Neuronal stem cell (in vitro differentiated cells): ENCODE measurements around the gene SENP1.

Source experiments
- DNase-seq: peaks from one replicate; pipeline ENCODE4 v3.0.0-alpha.2; 2013; ENCODE audit warnings: low spot score
- H2AFZ ChIP-seq: one replicate; pipeline ENCODE4 v1.6.1; 2013; ENCODE audit warnings: mild to moderate bottlenecking, low read length, inconsistent platforms
- H2AK5ac ChIP-seq: 2 replicates; pipeline ENCODE4 v1.6.1; 2013; ENCODE audit warnings: low read depth, mild to moderate bottlenecking, inconsistent platforms, low read length, moderate library complexity, mixed read lengths
- H2BK120ac ChIP-seq: 2 replicates; pipeline ENCODE4 v1.6.1; 2013; ENCODE audit warnings: low read depth, mild to moderate bottlenecking, inconsistent platforms, low read length, moderate library complexity, mixed read lengths
- H2BK12ac ChIP-seq: one replicate; pipeline ENCODE4 v1.6.1; 2013; ENCODE audit warnings: low read length, inconsistent platforms
- H2BK15ac ChIP-seq: 2 replicates; pipeline ENCODE4 v1.6.1; 2013; ENCODE audit warnings: mild to moderate bottlenecking, low read length, inconsistent platforms, mixed read lengths
- H2BK5ac ChIP-seq: one replicate; pipeline ENCODE4 v1.6.1; 2013; ENCODE audit warnings: inconsistent platforms, mild to moderate bottlenecking, low read length, moderate library complexity
- H3K14ac ChIP-seq: one replicate; pipeline ENCODE4 v1.6.1; 2013; ENCODE audit warnings: low read length, inconsistent platforms
- H3K18ac ChIP-seq: 2 replicates; pipeline ENCODE4 v1.6.1; 2013; ENCODE audit warnings: low read length, inconsistent platforms
- H3K23ac ChIP-seq: 2 replicates; pipeline ENCODE4 v1.6.1; 2013; ENCODE audit warnings: low read depth, mild to moderate bottlenecking, mixed read lengths, low read length, inconsistent platforms; ENCODE audit not compliant: poor library complexity
- H3K27ac ChIP-seq: replicated peaks from 3 replicates; pipeline ENCODE4 v1.5.1; 2013; ENCODE audit warnings: low read length, inconsistent platforms
- H3K27me3 ChIP-seq, 3 experiments: 2 replicates each; pipeline ENCODE4 v1.6.1; 2013; ENCODE audit warnings: low read length in 3 of 3, mild to moderate bottlenecking in 2 of 3, inconsistent platforms in 1 of 3, low read depth in 1 of 3, mixed read lengths in 1 of 3, moderate library complexity in 1 of 3; ENCODE audit not compliant: control insufficient read depth in 3 of 3, insufficient read depth in 3 of 3
- H3K36me3 ChIP-seq, 2 donors: replicated peaks in 1 of 2; 2 replicates each; pipeline ENCODE4 v1.6.1; 2013; ENCODE audit warnings: low read length in 2 of 2; ENCODE audit not compliant: control insufficient read depth in 2 of 2, insufficient read depth in 2 of 2
- H3K4ac ChIP-seq: 2 replicates; pipeline ENCODE4 v1.6.1; 2013; ENCODE audit warnings: inconsistent platforms, mild to moderate bottlenecking, low read length, moderate library complexity
- H3K4me1 ChIP-seq, 2 donors: 1 replicate in 1 of 2; 2 replicates in 1 of 2; pipeline ENCODE4 v1.6.1; 2013; ENCODE audit warnings: low read length in 2 of 2, low read depth in 1 of 2; ENCODE audit not compliant: control insufficient read depth in 2 of 2, insufficient read depth in 1 of 2
- H3K4me2 ChIP-seq: one replicate; pipeline ENCODE4 v1.6.1; 2013; ENCODE audit warnings: mild to moderate bottlenecking, low read length, inconsistent platforms; ENCODE audit not compliant: insufficient read depth, poor library complexity, severe bottlenecking
- H3K4me3 ChIP-seq, 2 donors: 2 replicates each; pipeline ENCODE4 v1.5.1; 2013; ENCODE audit warnings: low read length in 2 of 2, mild to moderate bottlenecking in 2 of 2, inconsistent platforms in 1 of 2, moderate library complexity in 1 of 2
- H3K79me1 ChIP-seq: one replicate; pipeline ENCODE4 v1.6.1; 2013; ENCODE audit warnings: low read depth, mild to moderate bottlenecking, inconsistent platforms, low read length, moderate library complexity
- H3K9ac ChIP-seq: one replicate; pipeline ENCODE4 v1.6.1; 2013; ENCODE audit warnings: mild to moderate bottlenecking, low read depth, low read length, inconsistent platforms; ENCODE audit not compliant: poor library complexity
- H3K9me3 ChIP-seq, 2 donors: replicated peaks in 1 of 2; 2 replicates each; pipeline versions ENCODE3 to v1.6.1; 2013; ENCODE audit warnings: low read length in 2 of 2, mild to moderate bottlenecking in 2 of 2, inconsistent platforms in 1 of 2, low read depth in 1 of 2, mixed read lengths in 1 of 2, moderate library complexity in 1 of 2; ENCODE audit not compliant: control insufficient read depth in 2 of 2, insufficient read depth in 1 of 2
- H4K8ac ChIP-seq: one replicate; pipeline ENCODE4 v1.6.1; 2013; ENCODE audit warnings: low read depth, mild to moderate bottlenecking, inconsistent platforms, low read length, moderate library complexity
- H4K91ac ChIP-seq: one replicate; pipeline ENCODE4 v1.6.1; 2013; ENCODE audit warnings: low read length, low read depth, mild to moderate bottlenecking, inconsistent platforms; ENCODE audit not compliant: poor library complexity
- WGBS, 2 donors: extraction: QIAGEN DNeasy Blood & Tissue Kit; methylation state at CpG; one replicate each; pipeline ENCODE4 v1.1.7; 2013; ENCODE audit warnings: missing lambda C conversion rate in 2 of 2, mixed read lengths in 1 of 2; ENCODE audit not compliant: insufficient read length in 2 of 2, insufficient replicate concordance in 1 of 2; ENCODE audit errors: extremely low coverage in 2 of 2; 5-methylcytosine and 5-hydroxymethylcytosine counted together

The SENP1 gene

GRCh38 chr12:48119834-48120195, 13.9 kb upstream of the SENP1 start:
- Histone ChIP-seq H3K18ac (no peak overlapping the region), H3K4ac (no peak overlapping the region), H3K4me1 (peaks cover 21 to 25% of the 10 kb centered on the region in 2 donors), H3K9me3 (no peaks in the 10 kb centered on the region), H3K36me3 (peaks cover 3 to 24% of the 10 kb centered on the region in 2 donors), H2BK5ac (no peak overlapping the region), H2BK15ac (no peak overlapping the region), H3K4me2 (peak overlapping the region; percentile 73), H3K4me3 (peak overlapping the region; percentile 62 to 82), H4K91ac (no peak overlapping the region), H3K79me1 (no peaks in the 10 kb centered on the region), H2AK5ac (no peak overlapping the region), H3K9ac (no peak overlapping the region), H4K8ac (no peak overlapping the region), H3K23ac (no peak overlapping the region), H2BK120ac (no peak overlapping the region), H3K14ac (no peak overlapping the region), H2AFZ (peak overlapping the region; percentile 82), H3K27ac (peak overlapping the region; percentile 93), H3K27me3 (no peaks in the 10 kb centered on the region), H2BK12ac (no peak overlapping the region)
- WGBS, 2 donors: no CpG with 5 or more reads among the region's 5 CpGs
- DNase-seq: no peak

DNA sequence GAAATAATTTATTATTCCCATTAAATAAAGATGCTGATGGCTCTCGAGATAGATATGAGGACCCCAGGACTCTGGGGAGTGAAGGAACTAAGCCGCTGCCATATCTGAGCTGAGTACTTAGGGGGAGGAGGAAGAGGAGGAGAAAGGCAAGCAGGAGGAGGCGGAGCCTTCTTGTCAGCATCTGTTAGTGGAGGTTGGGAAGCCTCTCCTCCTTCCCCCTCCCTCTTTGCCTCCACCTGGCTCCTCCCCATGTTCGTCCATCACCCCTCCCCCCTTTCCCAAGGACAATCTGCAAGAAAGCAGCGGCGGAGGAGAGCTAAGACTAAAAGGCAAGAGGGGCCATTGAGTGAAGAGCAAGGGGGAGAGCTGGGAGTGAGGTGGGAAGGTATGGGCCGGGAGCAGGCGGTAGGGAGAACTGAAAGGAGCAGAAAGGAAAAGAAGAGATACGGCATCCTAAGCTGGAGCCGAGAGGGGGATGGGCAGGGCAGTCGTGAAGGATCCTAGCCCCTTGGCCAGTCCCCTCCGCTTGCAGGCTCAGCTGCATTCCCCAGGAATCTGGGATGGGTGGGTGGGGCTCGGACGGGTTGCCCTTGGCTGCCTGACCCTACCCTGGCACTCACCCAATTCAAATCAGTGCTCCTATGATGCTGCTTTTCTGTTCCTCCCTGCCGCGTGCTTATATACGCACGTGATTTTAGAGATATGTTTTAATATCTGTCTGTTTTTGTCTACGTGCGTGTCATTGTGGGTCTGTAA, 13.4 kb upstream of the SENP1 start, which contains the start of gene PFKM:
Gene PFKM (plus strand): TSS at position 287 of the 756 bp plus-strand sequence. CDS start 3,411 bp downstream, outside the sequence.
- Histone ChIP-seq H3K14ac (no peak within 1 kb of the TSS), H3K18ac (peak within 1 kb of the TSS; percentile 93), H3K27ac (peak within 1 kb of the TSS; percentile 93), H3K36me3 (peaks cover 3 to 19% of the 10 kb centered on the region in 2 donors), H2BK15ac (no peak within 1 kb of the TSS), H3K4me3 (peak within 1 kb of the TSS; percentile 62 to 82), H3K27me3 (no peaks in the 10 kb centered on the region), H3K9ac (peak within 1 kb of the TSS; percentile 71), H2AK5ac (no peak within 1 kb of the TSS), H3K4me2 (peak within 1 kb of the TSS; percentile 73), H2BK120ac (no peak within 1 kb of the TSS), H2BK5ac (peak within 1 kb of the TSS; percentile 85), H3K23ac (peak within 1 kb of the TSS; percentile 27), H3K4ac (no peak within 1 kb of the TSS), H2AFZ (peak within 1 kb of the TSS; percentile 82), H3K4me1 (peaks cover 21 to 25% of the 10 kb centered on the region in 2 donors), H3K79me1 (no peaks in the 10 kb centered on the region), H2BK12ac (no peak within 1 kb of the TSS), H4K91ac (no peak within 1 kb of the TSS), H4K8ac (no peak within 1 kb of the TSS), H3K9me3 (no peaks in the 10 kb centered on the region)
- peak; percentile 92 for DNase-seq
- no CpG with 5 or more reads among the region's 20 CpGs for WGBS, 2 donors

- Histone ChIP-seq H3K4ac (no peak overlapping the region), H4K91ac (no peak overlapping the region), H3K4me2 (no peak overlapping the region), H2AFZ (no peak overlapping the region), H3K27me3 (no peaks in the 10 kb centered on the region), H2BK12ac (no peak overlapping the region), H2BK5ac (no peak overlapping the region), H3K23ac (no peak overlapping the region), H2AK5ac (no peak overlapping the region), H3K27ac (no peak overlapping the region), H3K4me1 (peaks cover 21 to 25% of the 10 kb centered on the region in 2 donors), H3K14ac (no peak overlapping the region), H2BK120ac (no peak overlapping the region), H3K9me3 (no peaks in the 10 kb centered on the region), H3K79me1 (no peaks in the 10 kb centered on the region), H2BK15ac (no peak overlapping the region), H3K36me3 (peaks cover 2 to 10% of the 10 kb centered on the region in 2 donors), H3K9ac (no peak overlapping the region), H4K8ac (no peak overlapping the region), H3K4me3 (no peak overlapping the region), H3K18ac (no peak overlapping the region)
- no CpG with 5 or more reads among the region's 3 CpGs for WGBS, 2 donors
- no peak for DNase-seq
Observed at GRCh38 chr12:48118284-48118871, 12.5 kb upstream of the SENP1 start.

GRCh38 chr12:48115957-48116356, 10.1 kb upstream of the SENP1 start:
- no peaks in the 10 kb centered on the region for H3K27me3 ChIP-seq
- H4K91ac ChIP-seq: no peak overlapping the region
- WGBS, 2 donors: no CpG with 5 or more reads among the region's 1 CpG
- no peak overlapping the region for H2BK15ac ChIP-seq
- peaks cover 8 to 14% of the 10 kb centered on the region in 2 donors for H3K4me1 ChIP-seq
- no peak for DNase-seq
- H3K4ac ChIP-seq: no peak overlapping the region
- no peak overlapping the region for H2BK12ac ChIP-seq
- H3K4me2 ChIP-seq: no peak overlapping the region
- no peak overlapping the region for H3K14ac ChIP-seq
- H2BK120ac ChIP-seq: no peak overlapping the region
- no peaks in the 10 kb centered on the region for H3K79me1 ChIP-seq
- H3K27ac ChIP-seq: no peak overlapping the region
- H2AFZ ChIP-seq: no peak overlapping the region
- H3K9ac ChIP-seq: no peak overlapping the region
- no peak overlapping the region for H3K4me3 ChIP-seq
- no peak overlapping the region for H3K18ac ChIP-seq
- no peaks in the 10 kb centered on the region for H3K36me3 ChIP-seq
- H3K23ac ChIP-seq: no peak overlapping the region
- H2AK5ac ChIP-seq: no peak overlapping the region
- no peak overlapping the region for H4K8ac ChIP-seq
- H3K9me3 ChIP-seq: no peaks in the 10 kb centered on the region
- H2BK5ac ChIP-seq: no peak overlapping the region
